Natural killer cell (primary cell): ENCODE measurements around the gene PLGRKT. TPM values are rescaled to one million over a fixed set of nuclear protein-coding genes. Genes with fewer than 3 reads are reported as not detected.
"Not testable (repeated sequence)": the region's sequence is repeated elsewhere in the genome, so short reads cannot be mapped to it uniquely, and the experiment has no call there.

Source experiments
- ATAC-seq, 3 donors: fragments of 150-1000 bp in 2 of 3; fragments of 200-7000 bp in 1 of 3; cut with Tn5 transposase; 1 replicate in 1 of 3; 2 replicates in 2 of 3; pipeline ENCODE4 v1.10.0; 2021; ENCODE audit warnings: mild to moderate bottlenecking in 2 of 3, moderate library complexity in 2 of 3
- DNase-seq, 2 donors: peaks; one replicate each; pipeline versions ENCODE4 v3.0.0 to v3.0.0-alpha.2; 2013 to 2021; ENCODE audit warnings: mixed read lengths in 1 of 2
- H3K27ac ChIP-seq: one replicate; pipeline ENCODE4 v1.5.1; 2013; ENCODE audit warnings: mild to moderate bottlenecking, low read length
- H3K27me3 ChIP-seq: one replicate; pipeline ENCODE4 v1.6.1; 2013; ENCODE audit warnings: low read length; ENCODE audit not compliant: control insufficient read depth, insufficient read depth
- H3K36me3 ChIP-seq: one replicate; pipeline ENCODE4 v1.6.1; 2013; ENCODE audit warnings: low read length; ENCODE audit not compliant: control insufficient read depth, insufficient read depth
- H3K4me1 ChIP-seq: one replicate; pipeline ENCODE4 v1.6.1; 2013; ENCODE audit warnings: low read length; ENCODE audit not compliant: control insufficient read depth, insufficient read depth
- H3K4me3 ChIP-seq: one replicate; pipeline ENCODE4 v1.5.1; 2013; ENCODE audit warnings: low read length
- H3K9me3 ChIP-seq: one replicate; pipeline ENCODE4 v1.6.1; 2013; ENCODE audit warnings: low read length; ENCODE audit not compliant: control insufficient read depth, insufficient read depth
- H3K27ac Mint-ChIP-seq, 2 donors: one replicate each; pipeline ENCODE4 v1.8.0; 2022; ENCODE audit warnings: mild to moderate bottlenecking in 2 of 2, mixed read lengths in 2 of 2, moderate library complexity in 1 of 2
- H3K27me3 Mint-ChIP-seq, 2 donors: one replicate each; pipeline ENCODE4 v1.8.0; 2022; ENCODE audit warnings: low read depth in 2 of 2, mixed read lengths in 2 of 2
- H3K36me3 Mint-ChIP-seq: one replicate; pipeline ENCODE4 v1.8.0; 2022; ENCODE audit warnings: mixed read lengths
- H3K4me1 Mint-ChIP-seq, 2 donors: one replicate each; pipeline ENCODE4 v1.8.0; 2022; ENCODE audit warnings: mixed read lengths in 2 of 2
- H3K4me3 Mint-ChIP-seq: one replicate; pipeline ENCODE4 v1.8.0; 2022; ENCODE audit warnings: mild to moderate bottlenecking, moderate library complexity, mixed read lengths
- H3K9me3 Mint-ChIP-seq, 2 donors: one replicate each; pipeline ENCODE4 v1.8.0; 2022; ENCODE audit warnings: mixed read lengths in 2 of 2
- CTCF ChIP-seq: fragments of 200-600 bp; IDR thresholded peaks from one replicate; pipeline ENCODE4 v1.8.0; 2022; ENCODE audit warnings: antibody characterized with exemption
- WGBS: methylation state at CpG from one replicate; pipeline ENCODE4 v1.1.7; 2013; ENCODE audit warnings: missing lambda C conversion rate; ENCODE audit not compliant: insufficient coverage; 5-methylcytosine and 5-hydroxymethylcytosine counted together
- intact Hi-C: fragments of 100-400 bp; cut with micrococcal nuclease; formaldehyde crosslinking; loops from one replicate; pipeline ENCODE4 v1.14.2; 2022
- total RNA-seq, 4 donors: library from RNA; stranded (reverse); fragments of 120-200 nt in 1 of 4; gene quantifications; one replicate each; pipeline versions ENCODE4 v1.2.3 to v1.2.4, GENCODE V29; 2013 to 2022

Gene PLGRKT
- total RNA-seq, 3 donors from 2014 or later (not counting 1 experiment from before 2014, with no cell fraction given): 14.7 to 17.8 (median 17.3) TPM

GRCh38 chr9:5470122-5470521 is 32.4 kb upstream of the PLGRKT start:
- Histone ChIP-seq H3K27me3 (no peaks in the 10 kb centered on the region), H3K4me3 (no peak overlapping the region), H3K36me3 (peaks cover 27% of the 10 kb centered on the region), H3K4me1 (no peaks in the 10 kb centered on the region), H3K27ac (no peak overlapping the region), H3K9me3 (no peaks in the 10 kb centered on the region)
- TF ChIP-seq CTCF: no peak
- intact Hi-C loops: no loop called here
- no peak for DNase-seq
- no CpG with 5 or more reads among the region's 1 CpG for WGBS
- H3K4me1 Mint-ChIP-seq: peaks cover 7 to 8% of the 10 kb centered on the region in 2 donors
- no peaks in the 10 kb centered on the region for H3K9me3 Mint-ChIP-seq
- H3K27ac Mint-ChIP-seq: no peak overlapping the region
- H3K4me3 Mint-ChIP-seq: no peak overlapping the region
- peaks cover 0 to 5% of the 10 kb centered on the region in 2 donors for H3K27me3 Mint-ChIP-seq
- no peak for ATAC-seq
- peaks cover 21% of the 10 kb centered on the region for H3K36me3 Mint-ChIP-seq

- DNase-seq (no peak), ATAC-seq (no peak)
- H3K27ac ChIP-seq: no peak overlapping the region
- Mint-ChIP-seq H3K27me3 (no peaks in the 10 kb centered on the region), H3K36me3 (peaks cover 25% of the 10 kb centered on the region), H3K4me3 (no peak overlapping the region), H3K27ac (no peak overlapping the region), H3K4me1 (no peaks in the 10 kb centered on the region), H3K9me3 (no peaks in the 10 kb centered on the region)
- no peak for TF ChIP-seq CTCF
- no peaks in the 10 kb centered on the region for H3K4me1 ChIP-seq
- intact Hi-C loops: no loop called here
- peaks cover 29% of the 10 kb centered on the region for H3K36me3 ChIP-seq
- H3K4me3 ChIP-seq: no peak overlapping the region
- WGBS: 100% methylated on average over 1 of the region's 5 CpGs
- no peaks in the 10 kb centered on the region for H3K27me3 ChIP-seq
- no peaks in the 10 kb centered on the region for H3K9me3 ChIP-seq
Measured at GRCh38 chr9:5468850-5469249, 31.1 kb upstream of the PLGRKT start.

- Histone ChIP-seq H3K36me3 (peaks cover 40% of the 10 kb centered on the region), H3K27ac (no peak overlapping the region), H3K27me3 (no peaks in the 10 kb centered on the region), H3K9me3 (no peaks in the 10 kb centered on the region), H3K4me1 (no peaks in the 10 kb centered on the region), H3K4me3 (no peak overlapping the region)
- no peak for ATAC-seq
- H3K27ac Mint-ChIP-seq: no peak overlapping the region
- no peak for TF ChIP-seq CTCF
- intact Hi-C loops: no loop called here
- peaks cover 40% of the 10 kb centered on the region for H3K36me3 Mint-ChIP-seq
- no peak overlapping the region for H3K4me3 Mint-ChIP-seq
- no peaks in the 10 kb centered on the region for H3K27me3 Mint-ChIP-seq
- DNase-seq: no peak
- H3K4me1 Mint-ChIP-seq: no peaks in the 10 kb centered on the region
- no CpG with 5 or more reads among the region's 2 CpGs for WGBS
- H3K9me3 Mint-ChIP-seq: no peaks in the 10 kb centered on the region
Measured at GRCh38 chr9:5466766-5467165, 29.0 kb upstream of the PLGRKT start.

GRCh38 chr9:5466005-5466404 is 28.3 kb upstream of the PLGRKT start:
- H3K36me3 Mint-ChIP-seq: peaks cover 40% of the 10 kb centered on the region
- DNase-seq (no peak), ATAC-seq (no peak)
- TF ChIP-seq CTCF: no peak
- H3K27me3 Mint-ChIP-seq: no peaks in the 10 kb centered on the region
- H3K9me3 Mint-ChIP-seq: no peaks in the 10 kb centered on the region
- no peaks in the 10 kb centered on the region for H3K4me1 ChIP-seq
- H3K27ac ChIP-seq: no peak overlapping the region
- H3K4me3 Mint-ChIP-seq: no peak overlapping the region
- peaks cover 40% of the 10 kb centered on the region for H3K36me3 ChIP-seq
- no peaks in the 10 kb centered on the region for H3K27me3 ChIP-seq
- WGBS: no CpG with 5 or more reads among the region's 1 CpG
- intact Hi-C loops: no loop called here
- H3K27ac Mint-ChIP-seq: peak overlapping the region in 1 of 2 donors; percentile 14
- H3K4me1 Mint-ChIP-seq: no peaks in the 10 kb centered on the region
- H3K9me3 ChIP-seq: no peaks in the 10 kb centered on the region
- H3K4me3 ChIP-seq: no peak overlapping the region

GRCh38 chr9:5464831-5465330 is 27.2 kb upstream of the PLGRKT start:
- H3K9me3 Mint-ChIP-seq, H3K27ac Mint-ChIP-seq, H3K9me3 ChIP-seq, ATAC-seq, H3K27ac ChIP-seq, H3K27me3 ChIP-seq, H3K4me3 ChIP-seq, H3K27me3 Mint-ChIP-seq, intact Hi-C loops, H3K4me3 Mint-ChIP-seq, DNase-seq, H3K4me1 ChIP-seq, H3K4me1 Mint-ChIP-seq: not testable (repeated sequence)
- H3K36me3 ChIP-seq: peaks cover 40% of the 10 kb centered on the region
- peaks cover 40% of the 10 kb centered on the region for H3K36me3 Mint-ChIP-seq
- 94% methylated on average over 3 of the region's 4 CpGs for WGBS
